ENCODE data around the gene GFOD1. TPM values are rescaled to one million over a fixed set of nuclear protein-coding genes. Genes with fewer than 3 reads are reported as not detected.

The GFOD1 gene
- total RNA-seq, 2 experiments from 2014 or later = 2.4 TPM

DNA sequence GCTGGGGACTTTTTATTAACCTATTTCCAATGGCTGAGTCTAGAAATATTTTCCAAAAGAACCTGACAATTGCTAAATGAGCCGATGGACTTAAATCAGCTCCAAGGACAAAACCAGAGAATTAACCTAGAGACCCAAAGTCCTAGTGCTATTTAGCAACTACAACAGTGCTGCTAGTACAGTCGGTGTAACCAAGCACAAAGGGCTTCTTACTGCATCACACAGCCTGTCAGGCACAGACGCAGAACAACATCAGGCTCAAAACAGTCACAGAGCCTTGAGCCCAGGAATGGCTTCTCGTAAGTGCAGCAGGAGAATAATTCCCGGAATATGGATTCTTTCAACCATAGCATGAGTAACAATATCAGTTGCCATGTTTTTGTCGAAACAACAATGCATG lies 70.0 kb downstream of the GFOD1 start:
- POLR2A ChIA-PET = no interaction called here
- CTCF ChIA-PET = interaction anchor here (1.0 to 1.2 kb wide), 2 partner anchors 9 to 157 kb away, joined by 3 read pairs; partner anchors contain the start of gene SIRT5
- H3K36me3 Mint-ChIP-seq (ENCODE audit: low read depth) = no peaks in the 10 kb centered on the region
- peaks cover 4% of the 10 kb centered on the region for H3K9me3 Mint-ChIP-seq
- no peak for DNase-seq
- no peak overlapping the region for H3K4me3 Mint-ChIP-seq
- H3K27ac Mint-ChIP-seq = no peak overlapping the region
- H3K4me1 Mint-ChIP-seq = peaks cover 15% of the 10 kb centered on the region
- H3K27me3 Mint-ChIP-seq = peaks cover 2% of the 10 kb centered on the region

DNA sequence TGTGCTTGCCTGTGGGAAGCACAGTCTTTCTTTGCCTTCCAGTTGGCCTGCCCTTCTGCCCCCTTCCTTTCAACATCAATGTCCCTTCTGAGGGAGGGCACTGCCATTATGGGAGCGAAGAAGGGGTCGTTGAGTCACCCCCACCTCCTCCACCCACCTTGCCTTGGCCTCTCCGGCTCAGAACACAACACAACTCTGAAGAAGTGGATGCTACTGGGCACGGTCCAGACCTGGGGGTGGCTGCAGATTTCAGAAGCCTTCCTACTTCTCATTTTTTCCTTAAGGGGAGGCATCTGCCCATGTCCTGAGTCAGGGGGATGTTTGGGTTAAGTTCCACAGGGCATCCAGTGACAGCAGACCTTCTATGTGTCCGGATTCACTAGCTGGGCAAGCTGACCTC lies 72.1 kb downstream of the GFOD1 start:
- Mint-ChIP-seq H3K4me1 (peaks cover 10% of the 10 kb centered on the region), H3K27ac (no peak overlapping the region), H3K4me3 (no peak overlapping the region), H3K27me3 (peaks cover 2% of the 10 kb centered on the region), H3K36me3 (ENCODE audit: low read depth) (no peaks in the 10 kb centered on the region), H3K9me3 (peaks cover 4% of the 10 kb centered on the region)
- ChIA-PET POLR2A (no interaction called here), CTCF (no interaction called here)
- DNase-seq = no peak

DNA sequence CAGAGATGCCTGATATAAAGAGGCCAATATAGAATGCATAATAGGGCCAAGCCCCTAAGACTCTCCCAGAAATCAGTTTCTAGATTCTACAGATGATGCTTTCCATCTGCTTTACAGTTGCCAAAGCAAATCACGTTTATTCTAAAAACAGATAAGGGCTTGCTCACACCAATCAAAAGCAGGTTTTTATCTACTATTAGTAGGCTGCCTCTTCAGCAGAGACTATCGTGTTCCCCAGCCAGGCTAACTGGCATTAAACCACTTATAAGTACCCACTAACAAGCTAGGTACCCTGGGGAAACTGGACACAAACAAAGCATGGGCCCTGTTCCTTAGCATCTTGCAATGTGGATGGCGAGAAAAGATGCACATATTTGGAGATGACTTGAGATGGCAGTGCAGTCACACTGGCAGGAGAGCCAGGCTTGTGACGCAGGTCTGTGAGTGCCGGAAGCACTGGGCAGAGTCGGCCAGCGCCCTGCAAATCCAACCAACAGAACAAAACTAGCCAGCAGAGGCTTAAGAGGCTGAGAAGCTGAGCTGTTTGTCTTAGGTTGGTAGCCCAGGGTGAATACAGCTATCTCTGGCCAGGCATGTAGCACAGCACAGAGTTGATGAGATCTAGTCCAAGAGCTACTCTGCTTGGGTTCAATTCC lies 73.4 kb downstream of the GFOD1 start:
- POLR2A ChIA-PET = no interaction called here

DNA sequence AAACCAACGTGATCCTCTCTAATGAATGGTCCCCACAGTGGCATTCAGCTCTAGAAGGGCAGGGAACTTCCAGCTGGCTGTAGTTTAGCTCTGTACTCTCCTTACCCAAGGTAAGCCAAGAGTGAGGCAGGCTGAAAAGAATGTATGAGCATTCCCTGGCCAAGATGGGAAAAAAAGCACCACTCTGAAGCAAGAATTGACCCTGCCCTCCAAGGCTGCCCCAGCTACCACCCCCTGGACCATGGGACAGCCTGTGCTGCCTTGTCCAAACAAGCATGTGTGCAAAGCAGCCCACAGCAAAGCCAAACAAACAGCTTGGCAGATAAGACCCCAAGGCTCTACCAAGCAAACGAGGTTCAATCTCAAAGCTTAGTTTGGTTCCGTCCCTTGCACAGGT lies 73.9 kb downstream of the GFOD1 start:
- H3K36me3 Mint-ChIP-seq (ENCODE audit: low read depth) = no peaks in the 10 kb centered on the region
- no peaks in the 10 kb centered on the region for H3K27me3 Mint-ChIP-seq
- no peaks in the 10 kb centered on the region for H3K4me1 Mint-ChIP-seq
- H3K27ac Mint-ChIP-seq = no peak overlapping the region
- no peak overlapping the region for H3K4me3 Mint-ChIP-seq
- ChIA-PET POLR2A (no interaction called here), CTCF (interaction anchor here (0.6 kb wide), 1 partner anchor 37 kb away, joined by 3 read pairs; no protein-coding TSS in a partner anchor)
- peaks cover 4% of the 10 kb centered on the region for H3K9me3 Mint-ChIP-seq
- no peak for DNase-seq

More for the DNA sequence above, 73.4 kb downstream of the GFOD1 start:
- Mint-ChIP-seq H3K27me3 (no peaks in the 10 kb centered on the region), H3K27ac (peak overlapping the region; percentile 2), H3K9me3 (peaks cover 4% of the 10 kb centered on the region), H3K36me3 (ENCODE audit: low read depth) (no peaks in the 10 kb centered on the region), H3K4me1 (no peaks in the 10 kb centered on the region), H3K4me3 (no peak overlapping the region)
- DNase-seq = no peak
- CTCF ChIA-PET = interaction anchor here (0.6 kb wide), 1 partner anchor 36 kb away, joined by 3 read pairs; no protein-coding TSS in a partner anchor

DNA sequence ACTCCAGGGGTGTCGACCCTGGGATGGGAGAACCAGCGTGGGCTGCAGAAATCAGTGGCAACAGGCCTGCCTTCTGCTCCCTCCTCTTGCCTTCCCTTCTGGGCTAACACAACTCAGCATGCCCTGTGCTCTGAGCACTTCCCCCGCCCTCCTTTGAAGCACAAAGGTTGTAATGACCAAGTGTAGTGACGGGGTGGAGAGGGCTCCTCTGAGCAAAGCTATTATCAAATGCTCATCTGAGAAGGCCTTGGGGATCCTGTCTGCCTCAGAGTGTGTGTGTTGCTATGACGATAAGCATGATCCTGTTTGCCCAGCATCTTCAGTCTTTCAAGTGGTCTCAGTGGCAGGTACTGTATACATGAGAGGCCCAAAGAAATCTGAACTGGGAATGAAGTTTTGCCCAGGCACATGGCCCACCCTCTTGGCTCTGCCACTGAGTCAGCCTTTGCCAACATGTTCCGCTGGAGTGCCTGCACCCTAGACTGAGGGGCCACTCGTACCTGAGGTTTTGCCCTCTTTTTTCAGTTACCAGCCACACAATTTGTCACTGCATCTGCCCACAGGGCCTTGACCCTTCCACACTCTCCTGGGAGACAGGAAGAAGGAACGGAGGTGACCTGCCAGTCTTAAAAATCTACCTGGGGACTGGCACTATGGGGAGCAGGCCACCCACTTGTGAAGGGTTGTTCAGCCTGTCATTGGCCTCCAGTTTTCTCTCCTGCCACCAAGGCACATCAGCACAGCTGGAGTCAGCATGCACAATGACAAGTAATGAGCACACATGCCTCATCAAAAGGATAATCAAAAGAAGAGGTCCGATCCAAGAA lies 74.5 kb downstream of the GFOD1 start:
- Mint-ChIP-seq H3K27me3 (no peaks in the 10 kb centered on the region), H3K9me3 (peaks cover 4% of the 10 kb centered on the region), H3K4me1 (no peaks in the 10 kb centered on the region), H3K36me3 (ENCODE audit: low read depth) (no peaks in the 10 kb centered on the region), H3K27ac (no peak overlapping the region), H3K4me3 (no peak overlapping the region)
- ChIA-PET POLR2A (no interaction called here), CTCF (interaction anchor here (0.6 kb wide), 1 partner anchor 37 kb away, joined by 3 read pairs; no protein-coding TSS in a partner anchor)
- DNase-seq = no peak

DNA sequence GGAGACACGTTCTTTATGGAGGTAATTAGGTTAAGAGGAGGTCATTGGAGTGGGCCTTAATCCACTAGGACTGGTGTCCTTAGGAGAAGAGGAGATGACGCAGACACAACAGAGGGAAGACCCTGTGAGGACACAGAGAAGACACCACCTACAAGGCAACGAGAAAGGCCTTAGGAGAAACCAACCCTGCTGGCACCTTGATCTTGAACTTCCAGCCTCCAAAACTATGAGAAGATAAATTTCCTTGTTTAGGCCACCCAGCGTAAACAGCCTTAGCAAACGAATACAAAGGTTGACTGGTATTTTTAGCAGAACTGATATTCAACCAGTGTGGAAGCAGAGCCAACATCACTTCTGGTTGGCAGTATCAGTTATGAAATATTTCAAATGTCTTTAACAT lies 75.2 kb downstream of the GFOD1 start:
- Mint-ChIP-seq H3K27ac (no peak overlapping the region), H3K4me3 (no peak overlapping the region), H3K9me3 (peaks cover 4% of the 10 kb centered on the region), H3K27me3 (no peaks in the 10 kb centered on the region), H3K4me1 (no peaks in the 10 kb centered on the region), H3K36me3 (ENCODE audit: low read depth) (no peaks in the 10 kb centered on the region)
- ChIA-PET CTCF (interaction anchor here (0.5 to 1.0 kb wide), 2 partner anchors 10 to 1582 kb away, joined by 3 read pairs; no protein-coding TSS in a partner anchor), POLR2A (no interaction called here)
- DNase-seq = no peak

DNA sequence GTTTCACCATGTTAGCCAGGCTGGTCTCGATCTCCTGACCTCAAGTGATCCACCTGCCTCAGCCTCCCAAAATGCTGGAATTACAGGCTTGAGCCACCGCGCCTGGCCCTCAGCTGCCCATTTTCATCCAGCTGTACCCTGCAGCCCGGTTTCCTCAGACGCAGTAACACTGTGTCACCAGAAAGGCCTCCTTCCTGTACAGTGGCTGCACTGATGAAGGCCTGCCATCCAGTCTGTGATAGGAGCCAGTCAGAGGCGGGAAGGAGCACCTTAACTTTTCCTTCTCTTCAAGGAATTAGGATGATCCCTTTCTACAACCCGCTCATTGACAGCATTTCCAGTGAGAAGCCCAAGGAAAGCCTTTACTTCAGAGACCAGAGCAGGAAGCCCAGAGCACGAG lies 75.9 kb downstream of the GFOD1 start:
- CTCF ChIA-PET = interaction anchor here (0.9 to 1.0 kb wide), 2 partner anchors 11 to 38 kb away, joined by 3 read pairs; no protein-coding TSS in a partner anchor
- Mint-ChIP-seq H3K4me3 (no peak overlapping the region), H3K36me3 (ENCODE audit: low read depth) (no peaks in the 10 kb centered on the region), H3K27me3 (no peaks in the 10 kb centered on the region), H3K27ac (no peak overlapping the region), H3K4me1 (no peaks in the 10 kb centered on the region), H3K9me3 (peaks cover 4% of the 10 kb centered on the region)
- POLR2A ChIA-PET = no interaction called here
- DNase-seq = no peak

DNA sequence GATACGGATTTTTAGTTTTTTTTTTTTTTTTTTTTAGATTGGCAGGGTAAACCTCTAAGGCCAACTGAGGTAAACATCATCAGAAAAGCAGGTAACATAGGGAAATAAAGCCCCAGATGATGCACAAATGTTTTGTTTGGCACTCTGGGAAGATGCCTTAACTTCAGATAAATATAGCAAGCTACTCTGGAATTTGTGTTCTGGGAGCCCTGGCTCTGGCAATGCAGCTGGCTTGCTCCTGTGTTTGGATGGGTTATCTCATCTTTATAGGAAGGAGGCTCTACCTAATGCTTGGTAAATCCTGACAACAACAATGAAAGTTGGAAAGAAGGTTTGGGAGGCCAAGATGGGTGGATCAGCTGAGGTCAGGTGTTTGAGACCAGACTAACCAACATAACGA lies 77.4 kb downstream of the GFOD1 start:
- no peaks in the 10 kb centered on the region for H3K27me3 Mint-ChIP-seq
- no peaks in the 10 kb centered on the region for H3K4me1 Mint-ChIP-seq
- H3K9me3 Mint-ChIP-seq = no peaks in the 10 kb centered on the region
- no peak overlapping the region for H3K4me3 Mint-ChIP-seq
- ChIA-PET POLR2A (no interaction called here), CTCF (interaction anchor here (1.2 kb wide), 1 partner anchor 226 kb away, joined by 4 read pairs; no protein-coding TSS in a partner anchor)
- no peak for DNase-seq
- no peaks in the 10 kb centered on the region for H3K36me3 Mint-ChIP-seq (ENCODE audit: low read depth)
- H3K27ac Mint-ChIP-seq = no peak overlapping the region

DNA sequence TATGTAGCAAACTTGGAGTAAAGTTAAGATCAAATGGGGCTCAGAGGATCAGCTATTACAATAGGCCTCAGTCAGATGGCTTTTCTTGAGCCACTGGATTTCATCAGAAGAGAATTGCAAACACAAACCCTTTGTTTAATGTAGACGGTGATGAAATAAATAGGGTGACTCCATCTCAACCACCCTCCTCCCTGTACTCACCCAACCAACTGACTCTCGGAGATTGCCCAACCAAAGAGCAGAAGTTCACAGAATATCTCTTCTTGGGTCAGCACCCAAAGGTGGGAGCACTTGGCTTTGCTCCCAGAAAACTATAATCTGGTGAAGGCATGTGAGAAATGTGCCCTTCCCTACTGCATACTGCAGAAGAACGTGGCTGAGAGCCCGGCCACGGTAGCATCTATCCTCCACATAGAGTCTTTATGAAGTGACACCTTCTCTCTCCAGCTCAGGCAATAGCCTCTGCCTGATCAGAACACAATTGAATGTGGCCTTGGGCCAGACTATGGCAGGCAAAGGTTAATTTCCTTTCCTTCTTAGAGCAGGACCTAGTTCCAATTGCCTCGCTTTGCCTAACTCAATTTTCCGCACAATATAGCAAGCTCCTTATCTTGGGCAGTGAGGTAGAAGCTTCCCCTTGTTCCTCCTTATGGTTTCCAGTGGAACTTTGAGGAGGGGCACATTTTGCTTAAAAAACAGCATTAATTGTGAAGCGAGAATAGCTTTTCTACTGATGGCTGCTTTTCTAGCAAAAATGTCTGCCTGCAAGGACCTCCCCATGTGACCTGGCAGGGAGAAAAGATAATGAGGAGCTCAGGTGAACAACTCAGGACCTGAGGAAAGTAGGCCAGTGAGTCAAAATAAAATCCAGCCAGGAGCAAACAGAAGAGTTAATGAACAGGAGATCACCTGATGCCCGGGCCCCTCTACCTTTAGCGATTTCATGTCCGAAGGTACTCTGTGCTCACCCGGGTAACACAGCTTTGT lies 79.4 kb downstream of the GFOD1 start:
- no peak for DNase-seq
- ChIA-PET POLR2A (no interaction called here), CTCF (interaction anchor here (0.7 to 1.6 kb wide), 2 partner anchors 10 to 21 kb away, joined by 3 to 4 read pairs; no protein-coding TSS in a partner anchor)

DNA sequence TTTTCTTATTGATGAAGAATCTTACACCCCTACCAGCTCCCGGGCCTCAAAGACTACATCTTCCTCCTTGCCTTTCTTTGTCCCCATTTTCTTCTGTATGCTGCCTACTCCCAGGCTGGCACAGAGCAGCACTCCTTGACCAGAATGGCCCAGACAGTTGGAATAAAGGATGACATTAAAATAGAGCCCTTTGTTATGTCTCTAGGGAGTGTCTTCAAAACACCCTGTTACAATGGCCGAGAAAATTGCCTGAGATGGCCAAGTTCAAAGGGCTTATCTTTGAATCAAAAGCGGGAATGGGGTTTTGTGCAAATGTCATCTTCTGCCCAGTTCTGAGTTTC lies 80.1 kb downstream of the GFOD1 start:
- Mint-ChIP-seq H3K27ac (no peak overlapping the region), H3K27me3 (no peaks in the 10 kb centered on the region), H3K36me3 (ENCODE audit: low read depth) (no peaks in the 10 kb centered on the region), H3K9me3 (no peaks in the 10 kb centered on the region), H3K4me1 (no peaks in the 10 kb centered on the region), H3K4me3 (no peak overlapping the region)
- ChIA-PET CTCF (interaction anchor here (1.3 to 1.6 kb wide), 3 partner anchors 14 to 23 kb away, joined by 3 to 4 read pairs (median 3); no protein-coding TSS in a partner anchor), POLR2A (no interaction called here)
- no peak for DNase-seq

More for the DNA sequence above, 79.4 kb downstream of the GFOD1 start:
- Mint-ChIP-seq H3K4me1 (no peaks in the 10 kb centered on the region), H3K9me3 (no peaks in the 10 kb centered on the region), H3K27me3 (no peaks in the 10 kb centered on the region), H3K27ac (no peak overlapping the region), H3K36me3 (ENCODE audit: low read depth) (no peaks in the 10 kb centered on the region), H3K4me3 (no peak overlapping the region)

DNA sequence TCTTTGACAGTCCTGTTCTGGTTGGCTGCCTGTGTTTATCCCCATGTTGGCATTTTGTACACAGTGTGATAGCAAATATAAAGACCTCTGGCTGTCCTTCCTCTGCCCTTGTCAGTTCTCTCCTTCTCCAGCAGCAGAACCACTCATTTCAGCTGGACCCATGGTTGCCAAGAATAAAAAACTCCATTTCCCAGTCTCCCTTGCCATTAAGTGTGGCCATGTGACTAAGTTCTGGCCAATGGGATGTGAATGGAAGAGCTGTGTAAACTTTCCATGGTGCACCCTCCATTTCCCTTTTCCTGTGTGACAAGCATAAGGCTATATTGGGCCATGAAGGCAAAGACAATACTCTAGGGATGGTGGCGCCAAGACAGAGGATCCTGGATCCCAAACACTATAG lies 80.6 kb downstream of the GFOD1 start:
- no peaks in the 10 kb centered on the region for H3K9me3 Mint-ChIP-seq
- DNase-seq = no peak
- ChIA-PET POLR2A (no interaction called here), CTCF (interaction anchor here (1.3 to 1.6 kb wide), 3 partner anchors 14 to 23 kb away, joined by 3 to 4 read pairs (median 3); no protein-coding TSS in a partner anchor)
- no peaks in the 10 kb centered on the region for H3K4me1 Mint-ChIP-seq
- H3K36me3 Mint-ChIP-seq (ENCODE audit: low read depth) = no peaks in the 10 kb centered on the region
- H3K27ac Mint-ChIP-seq = no peak overlapping the region
- H3K27me3 Mint-ChIP-seq = no peaks in the 10 kb centered on the region
- H3K4me3 Mint-ChIP-seq = no peak overlapping the region

DNA sequence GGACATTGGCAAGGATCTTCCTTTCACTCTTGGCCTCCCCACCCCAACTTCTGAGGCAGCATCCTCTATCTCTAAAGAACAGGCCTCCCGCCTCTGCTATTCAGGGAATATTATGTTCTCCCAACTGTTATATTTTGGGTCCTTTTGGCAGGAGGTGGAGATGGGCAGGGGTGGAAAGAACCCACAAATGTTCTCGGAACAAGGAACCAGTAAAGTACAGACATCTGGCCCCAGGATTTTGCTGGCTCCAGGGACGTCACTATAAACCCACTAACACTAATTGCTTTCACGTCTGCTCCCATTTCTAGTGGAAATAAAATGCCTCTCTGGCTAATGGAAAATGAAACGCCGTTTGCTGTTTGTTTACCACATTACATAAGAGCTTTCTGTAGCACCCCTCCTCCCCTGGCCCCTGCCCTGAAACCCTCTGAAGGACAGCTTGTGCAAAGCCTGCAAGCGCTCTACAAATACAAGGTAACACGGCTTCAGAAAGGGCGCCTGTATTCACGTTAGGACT lies 81.4 kb downstream of the GFOD1 start:
- ChIA-PET POLR2A (no interaction called here), CTCF (interaction anchor here (1.3 to 1.6 kb wide), 3 partner anchors 13 to 23 kb away, joined by 3 to 4 read pairs (median 3); no protein-coding TSS in a partner anchor)
- Mint-ChIP-seq H3K4me1 (peaks cover 2% of the 10 kb centered on the region), H3K36me3 (ENCODE audit: low read depth) (no peaks in the 10 kb centered on the region), H3K9me3 (no peaks in the 10 kb centered on the region), H3K27ac (no peak overlapping the region), H3K4me3 (no peak overlapping the region), H3K27me3 (peaks cover 3% of the 10 kb centered on the region)
- DNase-seq = no peak

All from activated CD4-positive, alpha-beta T cell treated with anti-CD3 and anti-CD28 coated beads, Interleukin-2, amount 10 ng/mL, durations not matched to agents 7 days and 5 days (primary cell).